NCI-H1417 (cell line): ENCODE results near the gene RPL26.

Experiments
- DNase-seq, 3 experiments: peaks; one replicate each; lab custom pipeline; 2025; lab: John Stamatoyannopoulos, UW

RPL26 gene

DNA sequence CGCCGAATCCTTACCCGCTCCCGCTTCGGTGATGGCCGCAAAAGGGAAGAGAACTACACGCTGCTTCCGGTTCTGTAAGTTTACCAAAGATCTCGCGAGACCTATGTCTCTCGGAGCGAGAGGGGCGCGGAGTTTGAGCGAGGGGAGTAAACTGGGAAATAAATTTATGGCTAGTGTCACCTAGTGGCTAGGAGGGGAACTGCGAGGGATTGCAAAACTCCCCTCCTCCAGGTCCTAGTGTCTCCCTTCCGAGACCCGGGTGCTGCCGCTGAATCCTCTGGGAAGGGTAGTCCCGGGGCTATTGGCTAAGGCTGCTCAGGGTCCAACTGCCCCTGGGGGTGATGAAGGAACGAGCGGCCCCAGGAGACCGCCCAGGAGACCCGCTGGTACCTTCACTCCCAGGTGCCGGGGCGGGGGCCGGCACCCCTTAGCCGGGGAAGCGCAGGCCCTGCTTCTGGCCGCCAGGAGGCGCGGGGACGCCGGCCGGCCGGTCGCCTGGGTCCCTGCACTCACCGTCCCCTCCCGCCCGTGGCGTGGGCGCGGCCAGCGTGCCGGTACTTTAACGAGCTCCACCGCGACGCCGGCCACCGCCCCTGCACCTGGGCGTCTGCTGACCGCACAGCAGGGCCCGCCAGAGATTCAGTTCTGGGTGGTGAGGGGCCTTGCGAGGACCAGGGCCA lies at the start of gene RPL26:
TSS of gene RPL26 (minus strand) at position 51 of the 680 bp plus-strand sequence. CDS start 883 bp downstream, outside the sequence.
- DNase-seq, result peak; percentile 95 to 98 (median 95)

DNA sequence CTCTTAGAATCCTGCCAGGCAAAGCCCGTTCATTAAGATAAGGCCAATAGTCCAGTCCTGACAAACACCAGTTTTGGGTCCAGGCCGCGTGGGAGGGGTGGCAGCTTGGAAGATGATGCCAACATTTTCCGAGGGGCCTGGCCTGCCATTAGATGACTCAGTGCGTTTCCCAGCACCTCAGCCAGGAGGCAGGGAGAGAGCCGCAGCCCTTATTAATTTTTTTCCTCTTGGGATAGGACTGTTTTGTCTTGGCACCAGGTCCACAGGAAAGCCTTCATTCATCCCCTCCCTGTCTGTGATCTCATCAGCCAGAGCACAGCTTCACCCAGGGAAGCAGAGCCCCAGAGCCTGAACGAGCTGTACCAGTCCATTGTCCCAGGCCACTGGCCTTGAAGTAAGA lies 48.0 kb upstream of the RPL26 start:
- DNase-seq, result no peak

DNA sequence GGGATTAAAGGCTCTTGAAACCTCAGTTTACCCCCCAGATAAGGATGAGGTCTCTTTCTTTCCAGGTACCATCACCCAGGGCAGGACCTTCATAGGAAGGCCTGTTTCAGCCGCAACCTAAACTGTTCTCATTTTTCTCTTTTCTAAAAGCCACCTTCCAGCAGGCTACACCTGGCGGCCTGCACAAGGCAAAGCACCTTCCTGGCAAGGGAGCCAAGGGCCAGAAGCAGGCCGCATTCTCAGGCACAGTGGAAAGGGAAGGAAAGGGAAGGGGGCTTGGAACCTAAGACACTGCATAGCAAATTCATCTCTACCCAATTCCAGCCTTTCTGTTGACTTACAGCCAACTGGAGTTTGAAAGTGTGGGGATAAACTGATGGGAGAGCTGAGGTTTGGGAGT lies 43.8 kb upstream of the RPL26 start:
- DNase-seq, result no peak

DNA sequence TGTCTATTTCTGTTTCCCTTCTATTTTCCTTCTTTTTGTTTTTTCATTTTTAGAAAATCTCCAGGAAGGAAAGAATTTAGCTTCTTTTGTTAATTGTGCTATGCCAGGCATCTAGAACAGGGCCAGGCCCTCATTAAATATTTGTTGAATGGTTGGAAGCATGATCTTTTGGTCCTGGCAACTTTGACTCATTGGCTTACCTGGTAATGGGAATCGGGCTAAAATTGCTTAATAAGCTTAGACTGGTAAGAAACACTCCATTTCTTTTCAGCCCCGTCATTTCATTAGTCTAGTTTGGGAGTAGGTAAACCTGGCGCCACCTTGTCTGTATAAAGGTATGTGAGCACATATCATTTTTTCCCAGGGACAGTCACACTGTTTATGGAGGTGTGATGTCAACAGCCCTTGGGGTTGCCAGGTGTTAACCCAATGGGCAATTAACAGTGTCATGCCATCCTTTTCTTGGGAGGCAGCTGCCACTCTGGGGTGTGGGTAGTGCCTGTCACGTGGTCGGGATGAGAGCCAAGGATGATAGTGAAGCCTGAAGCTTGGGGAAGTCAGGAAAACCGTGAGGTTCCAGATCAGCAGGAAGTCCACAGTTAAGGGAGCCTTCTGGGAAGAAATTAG lies 43.2 kb upstream of the RPL26 start:
- no peak for DNase-seq

DNA sequence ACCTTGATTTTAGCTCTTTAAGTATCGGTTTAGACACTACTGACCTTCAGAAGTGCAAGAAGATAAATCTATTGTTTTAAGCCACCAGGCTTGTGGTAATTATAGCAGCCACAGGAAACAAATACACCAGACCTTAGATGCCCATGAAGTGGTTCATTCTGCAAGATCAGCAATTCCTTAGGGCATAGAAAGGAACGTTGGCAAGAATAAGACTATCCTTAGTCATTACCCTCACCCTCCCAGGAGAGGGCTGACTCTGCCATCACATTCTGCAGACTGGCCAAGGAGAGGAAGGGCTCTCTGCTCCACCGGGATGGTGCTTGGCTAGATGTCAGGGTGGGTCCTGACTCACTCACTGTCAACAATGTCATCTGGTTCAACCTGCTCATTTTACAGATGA lies 38.6 kb upstream of the RPL26 start:
- DNase-seq, result no peak

DNA sequence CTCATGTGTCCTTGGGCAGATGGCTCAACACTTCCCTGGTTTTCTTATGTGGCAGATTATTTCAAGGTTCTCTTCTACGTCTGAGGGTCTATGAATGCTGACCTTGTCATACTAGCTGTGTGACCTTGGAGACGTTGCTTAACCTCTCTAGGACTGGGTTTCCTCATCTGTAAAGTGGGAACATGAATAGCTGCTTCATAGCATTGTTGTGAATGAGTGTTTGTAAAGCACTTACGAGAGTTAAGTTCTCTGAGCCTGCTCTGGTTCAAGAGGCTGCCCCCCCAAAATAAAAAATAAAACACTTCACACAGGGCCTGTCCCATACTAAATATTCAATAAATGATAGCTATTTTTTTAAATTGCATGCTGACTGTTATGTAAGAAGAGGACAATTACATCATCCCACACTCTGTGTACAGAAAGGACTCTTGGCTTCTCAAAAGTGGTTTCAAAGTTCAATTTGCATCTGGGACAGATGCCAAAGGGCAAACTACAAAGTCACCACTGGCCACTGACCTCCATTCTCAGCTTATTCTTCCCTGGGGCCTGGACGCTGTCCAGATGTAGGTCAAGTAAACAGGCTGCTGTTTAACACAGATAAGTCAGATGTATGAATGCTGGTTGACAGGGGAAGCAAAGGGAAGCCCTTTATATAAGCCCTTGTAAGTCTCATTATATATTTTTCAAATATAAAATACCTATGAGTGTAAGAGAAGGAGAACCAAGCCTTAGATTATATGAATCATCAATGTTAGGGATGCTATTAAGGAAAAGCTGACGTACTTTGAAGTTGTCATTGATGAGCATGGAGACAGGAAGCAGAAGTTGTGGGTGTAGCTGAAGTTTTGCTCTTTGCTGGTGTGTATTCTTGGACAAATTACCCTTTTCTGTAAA lies 37.3 kb upstream of the RPL26 start:
- DNase-seq, result no peak

DNA sequence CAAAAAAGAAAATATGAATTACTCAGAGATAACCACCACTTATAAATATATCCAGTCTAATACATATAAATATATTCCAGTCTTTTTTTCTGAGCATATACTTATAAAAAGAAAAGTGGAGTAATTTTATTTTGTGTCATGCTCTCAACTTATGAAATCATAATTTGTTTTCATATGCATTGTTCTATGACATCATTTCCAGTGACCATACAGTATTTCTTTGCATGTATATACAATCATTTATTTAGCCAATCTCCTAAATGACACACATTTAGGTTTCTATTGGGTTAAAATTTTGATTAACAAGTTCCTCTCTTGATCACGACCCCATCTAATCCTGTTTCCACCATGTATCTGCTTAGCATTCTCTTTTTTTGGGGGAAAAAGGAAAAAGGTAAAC lies 36.3 kb upstream of the RPL26 start:
- DNase-seq, result no peak

DNA sequence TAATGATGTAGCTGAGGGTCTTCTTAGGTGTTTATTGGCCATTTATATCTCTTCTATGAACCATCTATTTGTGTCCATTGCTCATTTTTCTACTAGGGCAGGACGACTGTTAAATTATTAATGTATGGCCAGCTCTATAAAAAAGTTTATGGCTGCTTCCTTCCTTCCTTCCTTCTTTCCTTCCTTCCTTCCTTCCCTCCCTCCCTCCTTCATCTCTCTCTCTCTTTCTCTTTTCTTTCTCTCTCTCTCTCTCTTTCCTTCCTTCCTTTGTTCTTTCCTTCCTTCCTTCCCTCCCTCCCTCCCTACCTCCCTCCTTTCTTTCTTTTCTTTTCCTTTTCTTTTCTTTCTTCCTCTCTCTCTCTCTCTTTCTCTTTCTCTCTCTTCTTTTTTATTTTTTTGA lies 35.5 kb upstream of the RPL26 start:
- DNase-seq, result no peak

DNA sequence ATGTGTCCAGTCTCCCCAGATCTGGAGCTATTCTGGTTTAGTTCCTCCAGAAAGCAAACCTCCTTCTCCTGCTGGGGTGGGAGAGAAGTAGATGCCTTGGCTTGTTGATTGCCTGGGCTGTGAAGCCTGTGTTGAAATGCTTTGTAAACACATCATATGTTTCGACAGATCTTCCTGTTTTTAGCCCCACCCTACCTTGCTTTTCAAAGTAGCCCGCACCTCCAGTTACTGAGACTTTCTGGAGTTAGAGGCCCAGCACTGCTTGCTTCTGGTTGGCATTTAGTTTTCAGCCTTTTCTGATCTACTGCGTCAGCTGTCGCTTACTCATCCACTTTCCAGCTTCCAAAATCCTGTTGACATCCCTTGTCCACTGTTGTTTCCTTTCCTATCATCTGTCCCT lies 34.8 kb upstream of the RPL26 start:
- DNase-seq, result no peak

DNA sequence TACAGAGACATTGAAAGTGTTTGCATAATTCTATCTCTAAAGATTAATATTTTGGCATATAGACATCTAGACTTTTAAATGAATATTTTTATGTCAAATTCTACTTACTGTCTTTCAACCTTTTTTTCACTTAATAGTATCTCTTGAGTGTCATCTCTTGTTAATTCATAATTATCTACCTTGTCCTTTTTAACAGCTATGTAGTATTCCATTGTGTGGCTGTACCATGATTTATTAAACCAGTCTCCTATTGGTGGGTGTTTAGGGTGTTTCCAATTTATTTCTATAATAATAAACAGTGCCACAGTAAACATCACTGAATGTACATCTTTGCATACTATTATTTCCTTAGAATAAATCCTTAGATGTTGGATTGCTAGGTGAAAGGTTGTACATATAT lies 30.9 kb upstream of the RPL26 start:
- DNase-seq, result no peak

DNA sequence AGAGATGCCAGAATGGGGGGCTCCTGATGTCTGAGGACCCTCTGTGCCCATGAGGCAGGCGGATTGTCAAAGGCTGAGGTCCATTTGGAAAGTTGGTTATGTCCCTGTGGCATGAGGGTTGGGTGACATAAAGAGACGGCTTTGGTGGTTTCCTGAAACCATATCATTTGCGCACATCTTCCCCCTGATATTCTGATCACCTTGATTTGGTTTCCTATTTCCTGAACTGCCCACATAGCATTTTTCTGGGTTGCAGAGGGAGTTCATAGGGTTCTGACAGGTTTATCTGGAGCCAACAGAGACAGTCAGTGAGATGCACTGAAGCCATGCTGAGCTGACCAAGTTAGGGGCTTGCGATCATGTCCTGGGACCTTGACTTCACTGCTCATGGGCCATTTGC lies 30.3 kb upstream of the RPL26 start:
- DNase-seq, result no peak

DNA sequence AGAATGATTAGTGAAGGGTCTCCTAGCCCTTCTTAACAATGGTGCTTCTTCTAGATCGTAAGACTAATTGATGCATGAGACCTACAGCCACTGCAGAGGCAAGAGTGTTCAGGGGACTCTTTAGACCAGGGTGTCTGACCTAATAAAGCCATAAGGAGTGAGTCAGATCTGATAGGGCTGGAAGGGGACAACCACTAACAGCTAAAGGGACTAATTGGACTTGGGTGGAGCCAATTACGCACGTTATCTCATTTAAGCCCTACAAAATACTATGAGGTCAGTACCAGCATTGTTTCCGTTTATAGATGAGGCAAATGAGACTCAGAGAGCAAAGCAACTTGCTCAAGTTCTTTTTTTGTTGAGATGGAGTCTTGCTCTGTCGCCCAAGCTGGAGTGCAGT lies 29.1 kb upstream of the RPL26 start:
- no peak for DNase-seq

DNA sequence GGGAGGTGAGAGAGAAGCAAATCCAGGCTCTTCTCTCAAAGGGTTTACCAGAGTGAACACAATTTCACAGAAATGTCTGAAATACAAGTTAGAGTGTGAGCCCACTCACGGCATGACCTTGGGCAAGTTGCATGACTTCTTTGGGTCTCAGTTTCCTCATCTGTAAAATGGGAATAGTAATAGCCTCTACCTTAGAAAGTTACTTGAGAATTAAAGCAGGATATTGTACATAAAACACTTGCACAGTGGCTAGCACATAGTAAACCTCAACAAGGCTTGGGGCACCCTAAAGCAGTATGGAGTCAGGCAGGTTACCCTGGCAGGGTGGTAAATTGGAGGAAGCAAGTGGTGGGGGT lies 27.9 kb upstream of the RPL26 start:
- no peak for DNase-seq

DNA sequence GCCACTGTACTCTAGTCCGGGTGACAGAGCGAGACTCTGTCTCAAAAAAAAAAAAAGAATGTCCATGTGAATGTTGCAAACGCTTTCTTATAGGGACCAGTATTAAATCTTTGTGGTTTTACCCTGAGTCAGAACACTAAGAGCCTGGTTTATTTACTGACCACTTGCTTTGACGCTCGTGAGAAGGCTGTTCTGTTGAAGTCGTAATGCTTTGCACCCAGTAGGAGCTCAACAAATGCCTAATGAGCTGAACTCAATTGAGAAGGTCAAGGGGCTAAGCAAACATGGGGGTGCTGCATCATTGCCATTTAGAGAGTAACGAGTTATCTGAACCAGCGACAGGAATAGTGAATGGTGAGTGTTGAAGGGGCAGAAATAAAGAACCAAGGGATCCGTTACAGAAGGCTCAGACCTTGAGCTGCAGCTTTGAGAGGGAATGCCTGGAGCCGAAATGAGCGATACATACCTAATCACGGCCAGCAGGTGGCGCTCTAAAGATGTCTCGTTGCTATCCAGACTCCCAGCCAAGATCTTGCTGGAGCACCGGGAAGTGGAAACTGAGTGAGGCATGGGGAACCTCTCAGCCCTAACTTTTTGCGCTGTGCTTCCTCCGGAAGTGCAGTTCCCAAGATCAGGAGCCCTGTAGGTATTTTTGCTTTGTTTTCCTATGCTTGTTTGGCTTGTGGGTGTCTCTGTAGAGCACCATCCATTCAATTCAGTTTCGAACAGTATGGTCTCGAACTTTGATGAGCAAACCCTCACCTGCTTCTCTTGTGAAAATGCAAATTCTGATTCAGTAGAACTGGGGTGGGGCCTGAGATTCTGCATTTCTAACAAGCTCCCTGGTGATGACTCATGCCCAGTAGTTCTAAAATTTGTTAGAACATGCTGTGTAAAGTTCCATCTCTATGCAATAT lies 27.2 kb upstream of the RPL26 start:
- peak; percentile 65 to 88 (median 83) for DNase-seq

DNA sequence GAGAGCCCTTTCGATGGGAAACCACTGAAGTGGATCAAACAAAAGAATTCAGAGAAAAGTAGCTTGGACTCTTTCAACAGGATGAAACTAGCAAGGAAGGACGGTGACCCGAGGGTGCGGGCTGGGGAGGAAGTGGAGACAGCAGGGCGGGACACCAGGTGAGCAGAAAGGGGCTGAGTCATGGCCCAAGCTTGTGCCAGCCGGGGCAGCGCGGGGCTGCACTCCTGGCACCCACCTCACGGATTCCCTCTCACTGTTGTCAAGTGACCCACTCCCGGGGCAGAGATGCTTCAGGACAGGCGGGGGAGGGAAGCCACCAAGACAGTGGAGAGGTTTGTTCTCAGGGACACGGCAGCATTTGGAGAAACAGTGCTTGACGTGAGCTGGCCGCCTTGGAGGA lies 25.4 kb upstream of the RPL26 start:
- DNase-seq, result no peak

DNA sequence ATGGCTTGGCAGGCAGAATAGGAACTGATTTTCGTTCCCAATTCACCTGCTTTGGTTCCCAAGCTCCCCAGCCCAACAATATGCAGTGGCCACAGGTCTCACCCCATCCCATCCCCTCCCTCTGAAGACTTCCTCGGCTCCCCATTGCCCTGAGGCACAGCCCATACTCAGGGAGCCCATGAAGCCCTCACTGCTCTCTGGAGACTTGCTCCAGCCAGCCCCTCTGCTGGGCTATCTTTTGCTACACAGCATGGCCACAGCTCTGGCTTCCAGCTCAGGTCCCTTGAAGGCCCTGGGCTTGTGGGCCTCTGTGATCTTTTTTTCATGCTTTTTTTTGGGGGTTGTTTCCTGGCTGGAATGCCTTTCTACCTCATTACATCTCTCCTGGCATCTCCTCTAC lies 23.2 kb upstream of the RPL26 start:
- no peak for DNase-seq

DNA sequence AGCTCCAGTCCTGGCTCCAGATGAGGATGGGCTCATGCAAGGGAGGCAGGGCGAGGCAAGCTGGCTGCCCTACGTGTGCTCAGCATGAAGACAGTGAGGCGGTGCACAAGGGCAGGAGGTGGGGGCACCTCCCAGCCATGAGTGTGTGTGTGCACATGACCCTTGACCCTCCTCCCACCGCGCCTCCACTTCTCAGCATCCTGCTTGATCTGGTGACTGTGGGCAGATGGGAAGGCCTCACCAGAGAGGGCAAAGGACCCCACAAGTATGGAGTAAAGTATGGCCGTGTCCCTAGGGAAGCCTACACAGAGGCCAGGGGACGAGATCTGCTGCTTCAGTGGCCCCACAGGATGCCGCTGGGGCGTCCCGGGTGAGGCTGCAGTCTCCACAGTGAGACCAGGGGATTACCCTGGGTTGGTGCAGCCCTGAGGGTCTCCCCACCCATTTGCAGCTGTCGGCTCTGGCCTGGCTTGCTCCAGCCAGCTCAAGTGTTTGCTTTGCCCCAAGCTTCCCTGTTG lies 22.6 kb upstream of the RPL26 start:
- DNase-seq, result no peak

DNA sequence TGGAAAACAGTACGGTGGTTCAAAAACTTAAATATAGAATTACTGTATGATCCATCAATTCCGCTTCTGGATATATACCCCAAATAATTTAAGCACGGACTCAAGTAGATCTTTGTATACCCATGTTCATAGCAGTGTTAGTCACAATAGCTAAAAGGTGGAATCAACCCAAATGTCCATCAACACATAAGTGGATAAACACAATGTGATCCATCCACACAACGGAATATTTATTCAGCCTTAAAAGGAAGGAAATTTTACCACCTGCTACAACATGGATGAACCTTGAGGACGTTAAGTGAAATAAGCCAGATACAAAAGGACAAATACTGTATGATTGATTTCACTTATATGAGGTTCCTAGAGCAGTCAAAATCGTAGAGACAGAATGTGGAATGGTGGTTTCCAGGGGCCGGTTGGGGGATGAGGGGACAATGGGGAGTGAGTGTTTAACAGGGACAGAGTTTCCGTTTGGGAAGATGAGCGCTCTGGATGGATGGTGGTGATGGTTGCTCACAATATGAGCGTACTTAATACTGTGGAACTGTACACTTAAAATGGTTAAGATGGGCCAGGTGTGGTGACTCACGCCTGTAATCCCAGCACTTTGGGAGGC lies 20.0 kb upstream of the RPL26 start:
- DNase-seq, result no peak

DNA sequence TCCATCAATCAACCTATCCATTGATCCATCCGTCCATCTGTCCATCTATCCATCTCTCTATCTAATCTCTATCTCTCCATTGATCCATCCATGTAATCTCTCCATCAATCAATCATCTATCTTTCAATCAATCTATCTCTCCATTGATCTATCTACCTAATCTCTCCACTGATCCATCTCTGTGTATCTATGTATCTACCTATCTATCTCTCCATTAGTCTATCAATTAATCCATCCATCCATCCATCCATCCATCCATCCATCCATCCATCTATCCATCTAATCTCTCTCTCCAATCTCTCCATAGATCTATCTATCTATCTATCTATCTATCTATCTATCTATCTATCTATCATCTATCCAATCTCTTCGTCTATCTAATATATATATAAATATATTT lies 18.1 kb upstream of the RPL26 start:
- DNase-seq, result no peak

DNA sequence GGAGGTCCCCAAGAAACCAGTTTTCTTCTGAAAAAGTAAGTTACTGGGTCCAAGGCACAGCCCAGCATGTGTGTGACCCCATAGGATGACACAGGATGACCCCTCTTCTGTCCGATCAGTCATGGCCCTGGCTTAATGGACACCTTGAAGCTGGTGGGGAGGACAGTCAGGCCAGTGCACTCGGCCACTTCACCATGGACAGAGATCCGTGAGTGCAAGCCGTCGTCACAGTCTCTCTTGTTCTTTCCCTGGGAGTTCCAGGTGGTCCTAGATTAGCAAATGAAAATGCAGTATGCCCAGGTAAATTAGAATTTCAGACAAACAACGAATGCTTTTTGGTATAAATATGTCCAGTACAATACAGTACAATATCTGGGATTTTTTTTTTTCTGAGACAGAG lies 16.0 kb upstream of the RPL26 start:
- no peak for DNase-seq

DNA sequence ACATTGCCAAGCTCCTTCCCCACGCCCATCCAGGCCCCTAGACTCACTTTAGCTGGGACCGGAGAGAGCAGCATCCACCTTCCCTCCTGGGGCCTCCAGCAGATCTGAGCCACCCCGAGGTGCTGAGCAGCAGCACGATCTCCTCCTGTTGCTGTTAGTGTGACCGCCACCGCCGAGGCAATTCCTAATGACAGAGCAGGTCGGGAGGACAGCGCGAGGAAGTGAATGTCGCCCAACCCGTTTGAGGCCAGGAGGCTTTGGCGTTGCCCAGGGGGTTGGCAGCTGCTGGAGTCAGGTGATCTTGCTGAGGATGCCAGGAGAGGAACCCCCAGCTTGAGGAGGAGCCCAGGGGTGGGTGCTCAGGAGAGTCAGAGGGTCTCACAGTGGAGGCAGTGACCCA lies 14.6 kb upstream of the RPL26 start, which contains the start of gene RNF222:
TSS of gene RNF222 (minus strand) at position 192 of the 400 bp plus-strand sequence. CDS start 4,366 bp downstream, outside the sequence.
- DNase-seq, result peak in 2 of 3 experiments; percentile 15 to 23
